ENCODE measurements around the gene SLC4A4.

The SLC4A4 gene

GRCh38 chr4:71456841-71457240 is 118.0 kb downstream of the SLC4A4 start:
- ATAC-seq, result no peak
- H3K36me3 Mint-ChIP-seq (ENCODE audit: low read depth), result no peaks in the 10 kb centered on the region
- H3K4me3 Mint-ChIP-seq, result no peak overlapping the region
- H3K27me3 Mint-ChIP-seq, result no peaks in the 10 kb centered on the region
- DNase-seq, result no peak
- H3K9me3 Mint-ChIP-seq, result no peaks in the 10 kb centered on the region
- H3K27ac Mint-ChIP-seq, result no peak overlapping the region
- H3K4me1 Mint-ChIP-seq, result no peaks in the 10 kb centered on the region

- Mint-ChIP-seq H3K36me3 (ENCODE audit: low read depth) (no peaks in the 10 kb centered on the region), H3K4me3 (no peak overlapping the region), H3K27me3 (no peaks in the 10 kb centered on the region), H3K27ac (no peak overlapping the region), H3K4me1 (no peaks in the 10 kb centered on the region), H3K9me3 (no peaks in the 10 kb centered on the region)
- ATAC-seq (no peak), DNase-seq (no peak)
Measured at GRCh38 chr4:71460371-71460770, 121.6 kb downstream of the SLC4A4 start.

- Mint-ChIP-seq H3K27me3 (no peaks in the 10 kb centered on the region), H3K4me3 (no peak overlapping the region), H3K4me1 (no peaks in the 10 kb centered on the region), H3K36me3 (ENCODE audit: low read depth) (no peaks in the 10 kb centered on the region), H3K27ac (no peak overlapping the region), H3K9me3 (no peaks in the 10 kb centered on the region)
- DNase-seq, result no peak
- ATAC-seq, result no peak
Measured at GRCh38 chr4:71461422-71461821, 122.6 kb downstream of the SLC4A4 start.

- ATAC-seq (no peak), DNase-seq (no peak)
- H3K9me3 Mint-ChIP-seq, result no peaks in the 10 kb centered on the region
- H3K27ac Mint-ChIP-seq, result no peak overlapping the region
- no peaks in the 10 kb centered on the region for H3K36me3 Mint-ChIP-seq (ENCODE audit: low read depth)
- H3K4me1 Mint-ChIP-seq, result no peaks in the 10 kb centered on the region
- no peaks in the 10 kb centered on the region for H3K27me3 Mint-ChIP-seq
- no peak overlapping the region for H3K4me3 Mint-ChIP-seq
Measured at GRCh38 chr4:71466775-71467174, 128.0 kb downstream of the SLC4A4 start.

GRCh38 chr4:71468116-71468710 is 129.4 kb downstream of the SLC4A4 start:
- DNase-seq (no peak), ATAC-seq (no peak)
- H3K27ac Mint-ChIP-seq, result no peak overlapping the region
- H3K27me3 Mint-ChIP-seq, result no peaks in the 10 kb centered on the region
- H3K9me3 Mint-ChIP-seq, result no peaks in the 10 kb centered on the region
- H3K4me3 Mint-ChIP-seq, result no peak overlapping the region
- no peaks in the 10 kb centered on the region for H3K4me1 Mint-ChIP-seq
- no peaks in the 10 kb centered on the region for H3K36me3 Mint-ChIP-seq (ENCODE audit: low read depth)

- no peaks in the 10 kb centered on the region for H3K4me1 Mint-ChIP-seq
Measured at GRCh38 chr4:71469541-71469940, 130.7 kb downstream of the SLC4A4 start.

GRCh38 chr4:71470524-71470923 is 131.7 kb downstream of the SLC4A4 start:
- no peaks in the 10 kb centered on the region for H3K36me3 Mint-ChIP-seq (ENCODE audit: low read depth)
- H3K9me3 Mint-ChIP-seq, result no peaks in the 10 kb centered on the region
- no peak for ATAC-seq
- DNase-seq, result no peak
- H3K27ac Mint-ChIP-seq, result no peak overlapping the region
- no peak overlapping the region for H3K4me3 Mint-ChIP-seq
- H3K4me1 Mint-ChIP-seq, result no peaks in the 10 kb centered on the region
- H3K27me3 Mint-ChIP-seq, result no peaks in the 10 kb centered on the region

More at GRCh38 chr4:71469541-71469940, 130.7 kb downstream of the SLC4A4 start:
- Mint-ChIP-seq H3K36me3 (ENCODE audit: low read depth) (no peaks in the 10 kb centered on the region), H3K27me3 (no peaks in the 10 kb centered on the region), H3K27ac (no peak overlapping the region), H3K4me3 (no peak overlapping the region), H3K9me3 (no peaks in the 10 kb centered on the region)
- DNase-seq (no peak), ATAC-seq (no peak)

- H3K9me3 Mint-ChIP-seq, result no peaks in the 10 kb centered on the region
- no peak for DNase-seq
- no peak overlapping the region for H3K4me3 Mint-ChIP-seq
- no peaks in the 10 kb centered on the region for H3K36me3 Mint-ChIP-seq (ENCODE audit: low read depth)
- ATAC-seq, result no peak
- no peak overlapping the region for H3K27ac Mint-ChIP-seq
- no peaks in the 10 kb centered on the region for H3K27me3 Mint-ChIP-seq
- no peaks in the 10 kb centered on the region for H3K4me1 Mint-ChIP-seq
Measured at GRCh38 chr4:71472946-71473345, 134.1 kb downstream of the SLC4A4 start.

GRCh38 chr4:71473541-71474240 is 134.9 kb downstream of the SLC4A4 start:
- Mint-ChIP-seq H3K9me3 (no peaks in the 10 kb centered on the region), H3K4me3 (no peak overlapping the region), H3K4me1 (no peaks in the 10 kb centered on the region), H3K36me3 (ENCODE audit: low read depth) (peaks cover 3% of the 10 kb centered on the region), H3K27ac (no peak overlapping the region), H3K27me3 (no peaks in the 10 kb centered on the region)
- no peak for DNase-seq
- no peak for ATAC-seq

- Mint-ChIP-seq H3K27ac (no peak overlapping the region), H3K9me3 (no peaks in the 10 kb centered on the region), H3K4me1 (no peaks in the 10 kb centered on the region), H3K4me3 (no peak overlapping the region), H3K36me3 (ENCODE audit: low read depth) (peaks cover 3% of the 10 kb centered on the region), H3K27me3 (no peaks in the 10 kb centered on the region)
- ATAC-seq (no peak), DNase-seq (no peak)
Measured at GRCh38 chr4:71474731-71475130, 135.9 kb downstream of the SLC4A4 start.

GRCh38 chr4:71476240-71476639 is 137.4 kb downstream of the SLC4A4 start:
- H3K4me3 Mint-ChIP-seq, result no peak overlapping the region
- no peaks in the 10 kb centered on the region for H3K27me3 Mint-ChIP-seq
- H3K36me3 Mint-ChIP-seq (ENCODE audit: low read depth), result peaks cover 3% of the 10 kb centered on the region
- no peaks in the 10 kb centered on the region for H3K4me1 Mint-ChIP-seq
- ATAC-seq, result no peak
- H3K9me3 Mint-ChIP-seq, result no peaks in the 10 kb centered on the region
- DNase-seq, result no peak
- H3K27ac Mint-ChIP-seq, result no peak overlapping the region

GRCh38 chr4:71486550-71487343 is 147.9 kb downstream of the SLC4A4 start:
- H3K9me3 Mint-ChIP-seq, result peaks cover 4% of the 10 kb centered on the region
- H3K27ac Mint-ChIP-seq, result no peak overlapping the region
- H3K27me3 Mint-ChIP-seq, result no peaks in the 10 kb centered on the region
- H3K4me3 Mint-ChIP-seq, result no peak overlapping the region
- DNase-seq (no peak), ATAC-seq (no peak)
- no peaks in the 10 kb centered on the region for H3K4me1 Mint-ChIP-seq
- H3K36me3 Mint-ChIP-seq (ENCODE audit: low read depth), result no peaks in the 10 kb centered on the region

- Mint-ChIP-seq H3K4me3 (no peak overlapping the region), H3K36me3 (ENCODE audit: low read depth) (no peaks in the 10 kb centered on the region), H3K9me3 (peaks cover 4% of the 10 kb centered on the region), H3K27ac (no peak overlapping the region), H3K4me1 (no peaks in the 10 kb centered on the region), H3K27me3 (no peaks in the 10 kb centered on the region)
- DNase-seq (no peak), ATAC-seq (no peak)
Measured at GRCh38 chr4:71487344-71487920, 148.6 kb downstream of the SLC4A4 start.

GRCh38 chr4:71494539-71494938 is 155.7 kb downstream of the SLC4A4 start:
- Mint-ChIP-seq H3K36me3 (ENCODE audit: low read depth) (no peaks in the 10 kb centered on the region), H3K4me1 (no peaks in the 10 kb centered on the region), H3K9me3 (no peaks in the 10 kb centered on the region), H3K27me3 (no peaks in the 10 kb centered on the region), H3K27ac (no peak overlapping the region), H3K4me3 (no peak overlapping the region)
- no peak for DNase-seq
- ATAC-seq, result no peak

GRCh38 chr4:71495454-71495853 is 156.6 kb downstream of the SLC4A4 start:
- Mint-ChIP-seq H3K27me3 (no peaks in the 10 kb centered on the region), H3K4me3 (no peak overlapping the region), H3K27ac (no peak overlapping the region), H3K9me3 (no peaks in the 10 kb centered on the region), H3K36me3 (ENCODE audit: low read depth) (no peaks in the 10 kb centered on the region), H3K4me1 (no peaks in the 10 kb centered on the region)
- DNase-seq, result no peak
- no peak for ATAC-seq

Measured in activated naive CD8-positive, alpha-beta T cell treated with anti-CD3 and anti-CD28 coated beads, Interleukin-2, amount 50 U/mL, for 24 hours (primary cell).